Activated CD4-positive, alpha-beta T cell treated with anti-CD3 and anti-CD28 coated beads for 36 hours (primary cell): Measurements from ENCODE around the gene BICRAL. TPM values are rescaled to one million over a fixed set of nuclear protein-coding genes. Genes with fewer than 3 reads are reported as not detected.
"Not testable (repeated sequence)": the region's sequence is repeated elsewhere in the genome, so short reads cannot be mapped to it uniquely, and the experiment has no call there.

ENCODE experiments used
- ATAC-seq: fragments of 200-7000 bp; cut with Tn5 transposase; one replicate; pipeline ENCODE4 v1.10.0; 2021; ENCODE audit warnings: mild to moderate bottlenecking, moderate library complexity
- CTCF ChIA-PET: fragments of 350-600 bp; sonication (Branson Sonifier 250); formaldehyde crosslinking; loops from one replicate; lab custom pipeline; 2021; ENCODE audit warnings: antibody characterized with exemption; lab: Charles Lee
- POLR2A ChIA-PET: fragments of 350-600 bp; sonication (Branson Sonifier 250); formaldehyde crosslinking; loops from one replicate; lab custom pipeline; 2021; ENCODE audit warnings: antibody characterized with exemption, inconsistent platforms; lab: Charles Lee
- DNase-seq: peaks from one replicate; pipeline ENCODE4 v3.0.0-alpha.2; 2020
- H3K27ac Mint-ChIP-seq: one replicate; pipeline ENCODE4 v1.8.0; 2021; ENCODE audit warnings: mixed read lengths
- H3K27me3 Mint-ChIP-seq: one replicate; pipeline ENCODE4 v1.8.0; 2021; ENCODE audit warnings: mixed read lengths
- H3K36me3 Mint-ChIP-seq: one replicate; pipeline ENCODE4 v1.8.0; 2021; ENCODE audit warnings: low read depth, mixed read lengths
- H3K4me1 Mint-ChIP-seq: one replicate; pipeline ENCODE4 v1.8.0; 2021; ENCODE audit warnings: mixed read lengths
- H3K4me3 Mint-ChIP-seq: one replicate; pipeline ENCODE4 v1.8.0; 2021; ENCODE audit warnings: mild to moderate bottlenecking, moderate library complexity, mixed read lengths
- H3K9me3 Mint-ChIP-seq: one replicate; pipeline ENCODE4 v1.8.0; 2021; ENCODE audit warnings: low read depth, mixed read lengths
- intact Hi-C, 2 experiments: fragments of 100-400 bp; cut with DNase I in 1 of 2; cut with micrococcal nuclease in 1 of 2; formaldehyde crosslinking; loops; one replicate each; pipeline versions ENCODE4 v1.14.2 to v1.15.1; 2022 to 2024; cut with DNase I, micrococcal nuclease
- total RNA-seq, 2 experiments: library from RNA; stranded (reverse); gene quantifications; one replicate each; pipeline ENCODE4 v1.2.3, GENCODE V29; 2021

The BICRAL gene
- total RNA-seq, 2 experiments from 2014 or later = 11.5 to 14.3 TPM

DNA sequence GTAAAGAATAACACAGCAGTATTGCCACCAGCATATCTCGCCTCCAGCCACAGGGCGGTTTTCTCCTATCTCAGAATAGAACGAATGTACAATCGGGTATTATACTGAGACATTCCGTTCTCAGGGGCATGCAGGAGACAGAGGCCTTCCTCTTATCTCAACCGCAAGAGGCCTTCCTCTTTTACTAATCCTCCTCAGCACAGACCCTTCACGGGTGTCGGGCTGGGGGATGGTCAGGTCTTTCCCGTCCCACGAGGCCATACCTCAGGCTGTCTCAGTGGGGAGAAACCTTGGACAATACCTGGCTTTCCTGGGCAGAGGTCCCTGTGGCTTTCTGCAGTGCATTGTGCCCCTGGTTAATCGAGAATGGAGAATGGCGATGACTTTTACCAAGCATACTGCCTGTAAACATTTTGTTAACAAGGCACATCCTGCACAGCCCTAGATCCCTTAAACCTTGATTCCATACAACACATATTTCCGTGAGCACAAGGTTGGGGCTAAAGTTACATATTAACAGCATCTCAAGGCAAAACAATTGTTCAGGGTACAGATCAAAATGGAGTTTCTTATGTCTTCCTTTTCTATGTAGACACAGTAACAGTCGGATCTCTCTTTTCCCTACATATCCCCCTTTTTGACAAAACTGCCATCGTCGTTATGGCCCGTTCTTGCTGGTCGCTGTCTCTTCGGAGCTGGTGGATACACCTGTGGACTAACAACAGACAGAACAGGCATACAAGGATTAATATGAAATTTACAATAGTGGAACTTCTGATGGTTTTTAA lies 112.4 kb downstream of the BICRAL start:
- H3K27ac Mint-ChIP-seq, H3K36me3 Mint-ChIP-seq, H3K4me3 Mint-ChIP-seq, DNase-seq, POLR2A ChIA-PET, H3K9me3 Mint-ChIP-seq, H3K27me3 Mint-ChIP-seq, ATAC-seq: not testable (repeated sequence)
- intact Hi-C loops = loop anchor here in 1 of 2 experiments (5.0 kb wide), 1 partner anchor 332 kb away; the partner anchor contains the start of gene UBR2
- CTCF ChIA-PET = interaction anchor here (1.3 to 3.4 kb wide), 3 partner anchors 232 to 249 kb away, joined by 3 to 18 read pairs (median 6); no protein-coding TSS in a partner anchor
- H3K4me1 Mint-ChIP-seq = peaks cover 12% of the 10 kb centered on the region

DNA sequence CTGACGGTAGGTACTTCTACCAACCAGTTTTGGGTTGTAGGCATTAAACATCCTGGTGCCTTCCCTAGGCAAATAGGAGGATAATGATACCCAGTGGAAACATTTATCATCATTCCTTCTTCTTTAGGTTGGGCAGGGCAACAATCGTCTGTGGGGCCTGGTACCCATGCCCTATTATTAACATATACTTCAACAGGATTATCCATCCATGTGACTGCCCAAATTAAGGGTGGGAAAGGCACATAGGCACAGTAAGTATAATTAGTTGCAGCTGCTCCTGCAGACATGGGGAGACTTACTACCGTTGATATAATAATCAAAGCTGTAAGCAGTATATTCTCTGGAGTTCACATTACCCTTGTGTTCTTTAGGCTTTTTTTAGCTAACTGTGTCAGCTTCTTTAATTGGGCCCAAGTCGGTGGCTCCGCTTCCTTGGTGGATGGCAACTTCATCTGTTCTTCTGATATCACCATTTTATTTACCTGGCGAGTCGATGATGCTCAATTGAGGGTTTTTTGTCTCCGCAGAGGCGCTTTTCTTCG lies 114.4 kb downstream of the BICRAL start:
- H3K4me1 Mint-ChIP-seq = peaks cover 4% of the 10 kb centered on the region
- no peaks in the 10 kb centered on the region for H3K27me3 Mint-ChIP-seq
- H3K36me3 Mint-ChIP-seq = no peaks in the 10 kb centered on the region
- H3K27ac Mint-ChIP-seq = no peak overlapping the region
- H3K9me3 Mint-ChIP-seq = no peaks in the 10 kb centered on the region
- no peak overlapping the region for H3K4me3 Mint-ChIP-seq
- CTCF ChIA-PET = interaction anchor here (0.7 to 3.4 kb wide), 7 partner anchors 33 to 636 kb away, joined by 3 to 18 read pairs (median 3); partner anchors contain the start of gene CNPY3
- ATAC-seq (no peak), DNase-seq (no peak)
- POLR2A ChIA-PET = no interaction called here
- intact Hi-C loops = no loop called here

DNA sequence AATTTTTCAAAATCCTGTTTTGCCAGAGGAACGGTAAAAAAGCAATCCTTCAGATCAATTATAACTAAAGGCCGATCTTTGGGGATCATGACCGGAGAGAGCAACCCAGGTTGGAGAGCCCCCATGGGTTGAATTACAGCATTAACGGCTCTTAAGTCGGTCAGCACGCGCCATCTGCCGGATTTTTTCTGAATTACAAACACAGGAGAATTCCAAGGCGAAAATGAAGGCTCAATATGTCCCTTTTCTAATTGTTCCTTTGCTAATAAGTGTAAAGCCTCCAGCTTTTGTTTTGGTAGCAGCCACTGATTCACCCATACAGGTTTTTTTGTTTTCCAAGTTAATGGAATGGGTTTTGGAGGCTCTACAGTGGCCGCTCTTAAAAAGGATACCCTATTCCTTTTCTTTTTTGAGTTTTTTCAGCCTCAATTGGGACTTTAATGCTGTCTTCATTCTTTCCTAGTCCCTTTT lies 117.1 kb downstream of the BICRAL start:
- POLR2A ChIA-PET = no interaction called here
- intact Hi-C loops = loop anchor here (1.0 to 2.0 kb wide), 5 partner anchors 9 to 238 kb away; partner anchors contain the start of gene RPL7L1 (in 1 of the 2)
- CTCF ChIA-PET = interaction anchor here (0.6 to 2.2 kb wide), 10 partner anchors 9 to 587 kb away, joined by 3 to 8 read pairs (median 4); no protein-coding TSS in a partner anchor
- Mint-ChIP-seq H3K9me3 (no peaks in the 10 kb centered on the region), H3K27me3 (no peaks in the 10 kb centered on the region), H3K4me3 (no peak overlapping the region), H3K27ac (no peak overlapping the region), H3K4me1 (peaks cover 9% of the 10 kb centered on the region), H3K36me3 (no peaks in the 10 kb centered on the region)
- ATAC-seq (no peak), DNase-seq (peak; percentile 82)

DNA sequence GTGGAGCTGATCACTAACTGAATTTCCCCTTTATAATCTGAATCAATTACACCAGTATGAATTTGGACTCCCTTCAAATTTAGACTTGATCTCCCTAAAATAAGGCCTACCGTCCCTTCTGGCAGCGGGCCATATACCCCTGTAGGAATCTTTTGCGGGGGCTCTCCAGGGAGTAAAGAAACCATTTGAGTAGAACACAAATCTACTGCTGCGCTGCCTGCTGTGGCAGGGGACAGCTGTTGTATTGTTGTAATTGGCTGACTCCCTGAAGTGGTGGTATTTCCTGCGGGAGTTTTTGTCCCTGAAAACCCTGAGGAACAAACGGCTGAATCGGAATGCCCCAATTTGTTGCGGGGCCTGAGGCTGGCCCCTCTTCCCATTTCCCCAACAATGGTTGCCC lies 118.0 kb downstream of the BICRAL start:
- CTCF ChIA-PET = interaction anchor here (0.6 to 3.1 kb wide), 15 partner anchors 8 to 244 kb away, joined by 3 to 21 read pairs (median 3); partner anchors contain the start of genes KLHDC3 and MEA1
- H3K27ac Mint-ChIP-seq = no peak overlapping the region
- H3K27me3 Mint-ChIP-seq = no peaks in the 10 kb centered on the region
- H3K9me3 Mint-ChIP-seq = no peaks in the 10 kb centered on the region
- H3K4me3 Mint-ChIP-seq = no peak overlapping the region
- POLR2A ChIA-PET = no interaction called here
- H3K36me3 Mint-ChIP-seq = no peaks in the 10 kb centered on the region
- DNase-seq = no peak
- peaks cover 9% of the 10 kb centered on the region for H3K4me1 Mint-ChIP-seq
- ATAC-seq = no peak
- intact Hi-C loops = loop anchor here (1.0 to 10.0 kb wide), 9 partner anchors 10 to 495 kb away; partner anchors contain the start of genes CUL7 (in 1 of the 2), RPL7L1 (in 1 of the 2) and RRP36 (in 1 of the 2)

DNA sequence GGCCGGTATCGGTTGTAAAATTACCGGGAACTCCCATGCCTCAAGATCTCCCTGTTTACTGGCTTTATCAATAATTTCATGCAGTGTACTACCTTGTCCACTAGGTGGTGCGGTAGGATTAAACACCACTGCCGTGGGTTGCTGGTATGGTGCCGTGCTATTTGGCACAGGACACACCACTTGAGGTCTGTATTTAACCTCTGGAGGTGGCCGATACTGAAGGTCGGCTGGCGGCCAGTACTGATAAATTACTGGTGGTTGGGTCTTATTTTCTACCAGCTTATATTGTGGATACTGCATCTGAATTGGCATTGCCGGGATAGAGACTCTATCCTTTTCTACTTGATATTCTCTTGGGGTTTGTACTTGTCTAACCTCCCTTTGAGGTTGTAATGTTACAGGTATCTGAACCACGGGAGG lies 119.7 kb downstream of the BICRAL start:
- ChIA-PET POLR2A (no interaction called here), CTCF (interaction anchor here (0.7 to 3.1 kb wide), 15 partner anchors 10 to 242 kb away, joined by 3 to 21 read pairs (median 4); partner anchors contain the start of genes CNPY3 and PTCRA)
- ATAC-seq = peak; percentile 93
- Mint-ChIP-seq H3K9me3 (no peaks in the 10 kb centered on the region), H3K27me3 (no peaks in the 10 kb centered on the region), H3K27ac (no peak overlapping the region), H3K4me3 (peak overlapping the region; percentile 7), H3K36me3 (no peaks in the 10 kb centered on the region), H3K4me1 (peaks cover 9% of the 10 kb centered on the region)
- DNase-seq = peak; percentile 77
- intact Hi-C loops = loop anchor here (1.0 to 10.0 kb wide), 7 partner anchors 28 to 493 kb away; partner anchors contain the start of genes CNPY3 (in 1 of the 2), CUL7 (in 1 of the 2) and RRP36 (in 1 of the 2)

DNA sequence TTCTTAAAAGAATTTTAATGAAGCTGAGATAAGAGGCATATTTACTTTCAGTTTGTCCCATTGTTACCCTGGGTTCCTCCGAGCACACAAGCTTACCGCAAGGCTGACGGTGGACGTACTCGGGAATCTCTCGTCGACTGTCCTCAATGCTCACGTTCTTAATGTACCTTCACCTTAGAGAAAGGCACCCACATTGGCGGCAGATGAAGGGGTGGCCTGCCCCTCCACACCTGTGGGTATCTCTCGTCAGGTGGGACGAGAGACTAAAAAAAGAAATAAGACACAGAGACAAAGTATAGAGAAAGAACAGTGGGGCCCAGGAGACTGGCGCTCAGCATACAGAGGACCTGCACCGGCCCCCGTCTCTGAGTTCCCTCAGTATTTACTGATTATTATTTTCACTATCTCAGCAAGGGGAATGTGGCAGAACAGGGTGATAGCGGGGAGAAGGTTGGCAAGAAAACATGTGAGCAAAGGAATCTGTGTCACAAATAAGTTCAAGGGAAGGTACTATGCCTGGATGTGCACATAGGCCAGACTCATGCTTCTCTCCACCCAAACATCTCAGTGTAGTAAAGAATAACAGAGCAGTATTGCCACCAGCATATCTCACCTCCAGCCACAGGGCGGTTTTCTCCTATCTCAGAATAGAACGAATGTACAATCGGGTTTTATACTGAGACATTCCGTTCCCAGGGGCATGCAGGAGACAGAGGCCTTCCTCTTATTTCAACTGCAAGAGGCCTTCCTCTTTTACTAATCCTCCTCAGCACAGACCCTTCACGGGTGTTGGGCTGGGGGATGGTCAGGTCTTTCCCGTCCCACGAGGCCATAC lies 120.8 kb downstream of the BICRAL start:
- H3K9me3 Mint-ChIP-seq, H3K4me1 Mint-ChIP-seq, DNase-seq, H3K4me3 Mint-ChIP-seq, POLR2A ChIA-PET, H3K36me3 Mint-ChIP-seq, H3K27me3 Mint-ChIP-seq, H3K27ac Mint-ChIP-seq, ATAC-seq: not testable (repeated sequence)
- intact Hi-C loops = loop anchor here (5.0 to 10.0 kb wide), 3 partner anchors 120 to 492 kb away; partner anchors contain the start of gene RRP36 (in 1 of the 2)
- CTCF ChIA-PET = interaction anchor here (0.5 to 3.1 kb wide), 6 partner anchors 9 to 679 kb away, joined by 3 to 21 read pairs (median 5); partner anchors contain the start of genes CNPY3 and PTCRA

DNA sequence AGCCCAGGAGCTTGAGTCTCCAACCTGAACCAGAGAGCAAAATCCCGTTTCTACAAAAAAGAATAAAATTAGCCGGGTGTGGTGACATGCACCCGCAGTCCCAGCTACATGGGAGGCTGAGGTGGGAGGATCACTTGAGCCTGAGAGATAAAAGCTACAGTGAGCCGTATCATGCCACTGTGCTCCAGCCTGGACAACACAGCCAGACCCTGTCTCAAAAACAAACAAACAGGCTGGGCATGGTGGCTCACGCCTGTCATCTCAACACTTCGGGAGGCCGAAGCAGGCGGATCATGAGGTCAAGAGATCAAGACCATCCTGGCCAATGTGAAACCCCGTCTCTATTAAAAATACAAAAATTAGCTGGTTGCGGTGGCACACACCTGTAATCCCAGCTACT lies 122.6 kb downstream of the BICRAL start:
- H3K27ac Mint-ChIP-seq = no peak overlapping the region
- no peak for DNase-seq
- H3K27me3 Mint-ChIP-seq = no peaks in the 10 kb centered on the region
- ATAC-seq = no peak
- H3K4me3 Mint-ChIP-seq = no peak overlapping the region
- ChIA-PET CTCF (no interaction called here), POLR2A (no interaction called here)
- H3K36me3 Mint-ChIP-seq = no peaks in the 10 kb centered on the region
- intact Hi-C loops = loop anchor here (5.0 to 10.0 kb wide), 3 partner anchors 118 to 490 kb away; partner anchors contain the start of gene RRP36 (in 1 of the 2)
- no peaks in the 10 kb centered on the region for H3K9me3 Mint-ChIP-seq
- H3K4me1 Mint-ChIP-seq = peaks cover 9% of the 10 kb centered on the region

DNA sequence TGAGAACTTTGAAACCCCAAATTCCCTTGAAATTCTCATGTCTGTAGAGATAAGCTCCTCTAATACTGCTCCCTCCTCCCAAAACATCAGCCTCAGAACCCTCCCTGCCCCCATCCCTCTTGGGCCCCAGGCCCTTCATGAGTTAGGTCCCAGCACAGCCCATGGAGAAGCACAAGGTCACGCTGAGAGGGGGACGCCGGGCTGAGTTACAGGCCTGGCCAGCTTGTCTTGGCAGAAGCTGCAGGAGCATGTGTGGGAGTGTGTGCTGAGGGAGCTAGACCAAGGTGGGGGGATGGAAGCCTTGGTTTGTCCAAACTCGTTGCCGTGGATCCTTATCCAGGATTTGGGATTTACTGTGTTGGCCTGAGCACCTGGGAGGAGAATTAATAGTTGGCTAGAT lies 125.5 kb downstream of the BICRAL start:
- Mint-ChIP-seq H3K9me3 (no peaks in the 10 kb centered on the region), H3K27me3 (peaks cover 4% of the 10 kb centered on the region), H3K4me1 (peaks cover 4% of the 10 kb centered on the region), H3K27ac (no peak overlapping the region), H3K36me3 (no peaks in the 10 kb centered on the region), H3K4me3 (no peak overlapping the region)
- POLR2A ChIA-PET = no interaction called here
- CTCF ChIA-PET = interaction anchor here (1.6 kb wide), 1 partner anchor 7 kb away, joined by 3 read pairs; no protein-coding TSS in a partner anchor
- intact Hi-C loops = loop anchor here in 1 of 2 experiments (10.0 kb wide), 1 partner anchor 487 kb away; no protein-coding TSS in a partner anchor
- no peak for DNase-seq
- no peak for ATAC-seq

DNA sequence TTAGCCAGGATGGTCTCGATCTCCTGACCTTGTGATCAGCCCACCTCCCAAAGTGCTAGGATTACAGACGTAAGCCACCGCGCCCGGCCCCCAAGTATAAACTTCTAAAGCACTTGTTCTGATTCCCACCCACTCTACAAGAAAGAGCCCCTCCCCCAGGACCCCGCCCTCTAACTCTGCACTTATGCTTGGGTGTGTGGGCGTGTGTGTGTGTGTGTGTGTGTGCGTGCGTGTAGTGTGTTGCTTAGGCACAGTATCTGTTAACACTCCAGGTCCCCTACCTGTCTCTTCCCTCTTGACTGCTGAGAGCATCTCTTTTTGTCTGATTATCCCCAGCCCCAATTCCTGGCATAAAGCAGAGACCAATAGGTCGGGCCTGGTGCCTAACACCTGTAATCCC lies 128.0 kb downstream of the BICRAL start:
- ChIA-PET CTCF (interaction anchor here (0.5 to 0.6 kb wide), 2 partner anchors 54 to 233 kb away, joined by 3 read pairs; no protein-coding TSS in a partner anchor), POLR2A (interaction anchor here (0.6 to 0.7 kb wide), 2 partner anchors 150 to 263 kb away, joined by 4 read pairs; partner anchors contain the start of genes KLC4 and MRPL2)
- Mint-ChIP-seq H3K9me3 (no peaks in the 10 kb centered on the region), H3K27me3 (peaks cover 6% of the 10 kb centered on the region), H3K4me1 (peaks cover 4% of the 10 kb centered on the region), H3K4me3 (no peak overlapping the region), H3K36me3 (no peaks in the 10 kb centered on the region), H3K27ac (no peak overlapping the region)
- no peak for DNase-seq
- ATAC-seq = no peak
- intact Hi-C loops = loop anchor here in 1 of 2 experiments (10.0 kb wide), 1 partner anchor 485 kb away; no protein-coding TSS in a partner anchor
